Measurements from ENCODE around the gene AGBL5. TPM values are rescaled to one million over a fixed set of nuclear protein-coding genes. Genes with fewer than 3 reads are reported as not detected.
A peak's percentile ranks its signal among the peaks of the same experiment; 100 is the strongest.

AGBL5 gene
- total RNA-seq, 1 experiment from 2014 or later = 55.4 TPM

DNA sequence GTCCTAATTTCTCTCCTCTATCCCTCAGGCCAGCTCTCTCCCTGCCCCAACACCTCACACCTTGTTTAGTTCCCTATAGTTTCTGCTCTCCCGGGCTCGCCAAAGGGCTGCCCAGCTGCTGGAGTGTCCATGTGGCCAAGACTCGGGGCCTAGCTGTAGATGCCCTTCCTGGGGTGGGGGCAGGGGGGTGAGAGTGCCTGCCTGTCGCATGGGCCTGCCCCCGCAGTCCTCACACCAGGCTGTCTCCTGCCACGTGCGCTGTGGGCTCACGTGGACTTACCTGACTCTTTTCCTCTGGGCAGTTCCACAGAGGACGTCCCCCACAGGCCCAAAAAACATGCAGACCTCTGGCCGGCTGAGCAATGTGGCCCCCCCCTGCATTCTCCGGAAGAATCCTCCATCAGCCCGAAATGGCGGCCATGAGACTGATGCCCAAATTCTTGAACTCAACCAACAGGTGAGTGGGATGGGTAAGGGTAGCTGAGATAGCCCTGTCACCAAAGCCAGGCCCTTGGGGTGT lies 26.1 kb upstream of the AGBL5 start:
- H3K27ac ChIP-seq (ENCODE audit: insufficient read length, low read depth, low read length) = no peak overlapping the region
- H3K9ac ChIP-seq (ENCODE audit: extremely low read depth, insufficient read length, low read length) = no peak overlapping the region
- no peak overlapping the region for H2BK15ac ChIP-seq (ENCODE audit: low read depth, low read length)
- H3K4me1 ChIP-seq (ENCODE audit: insufficient read depth, low read length) = no peaks in the 10 kb centered on the region
- no peak overlapping the region for H4K91ac ChIP-seq (ENCODE audit: insufficient read length, low read depth, low read length)
- no peak overlapping the region for H2BK12ac ChIP-seq (ENCODE audit: insufficient read length, low read depth, low read length)
- no peak overlapping the region for H2AFZ ChIP-seq (ENCODE audit: low read length)
- no peak overlapping the region for H4K5ac ChIP-seq (ENCODE audit: insufficient read length, low read depth, low read length)
- no peak overlapping the region for H2BK5ac ChIP-seq (ENCODE audit: insufficient read length, low read length)
- no peak overlapping the region for H3T11ph ChIP-seq (ENCODE audit: low read length)
- H3K23me2 ChIP-seq (ENCODE audit: insufficient read length, low read depth, low read length, poor library complexity, severe bottlenecking) = no peaks in the 10 kb centered on the region
- DNase-seq = no peak
- Mint-ChIP-seq H3K4me3 (no peak overlapping the region), H3K36me3 (ENCODE audit: insufficient read depth in 1 of 3, low read depth in 3 of 3) (peaks cover 3 to 19% (median 9%) of the 10 kb centered on the region in 3 experiments), H3K27me3 (ENCODE audit: low read depth) (no peaks in the 10 kb centered on the region; the same call in 1 of the 2 replicates), H3K9me3 (no peaks in the 10 kb centered on the region; a peak in 1 of 5 replicates), H3K4me1 (peaks cover 5 to 16% of the 10 kb centered on the region in 2 experiments), H3K27ac (peak overlapping the region in 1 of 3 experiments; percentile 60; a peak in 2 of 7 replicates)
- H2BK20ac ChIP-seq (ENCODE audit: low read depth, low read length, poor library complexity, severe bottlenecking) = no peak overlapping the region
- H3K79me2 ChIP-seq (ENCODE audit: insufficient read depth, low read length) = no peaks in the 10 kb centered on the region
- no peak overlapping the region for H4K8ac ChIP-seq (replicated peaks; ENCODE audit: insufficient read length, low read depth, low read length)
- TF ChIP-seq CTCF (conservative IDR thresholded peaks at IDR 0.05) = no peak; the same call in 2 of the 3 replicates
- H3K9me3 ChIP-seq (ENCODE audit: control insufficient read depth, low read depth, low read length) = no peaks in the 10 kb centered on the region
- H3K18ac ChIP-seq (ENCODE audit: insufficient read length, low read depth, low read length) = no peak overlapping the region
- no peak overlapping the region for H3K23ac ChIP-seq (ENCODE audit: insufficient read length, low read depth, low read length)
- H3K4me2 ChIP-seq (ENCODE audit: insufficient read depth, insufficient read length, low read length) = no peak overlapping the region
- no peaks in the 10 kb centered on the region for H4K20me1 ChIP-seq (ENCODE audit: control insufficient read depth, insufficient read depth, insufficient read length)
- no peak overlapping the region for H3K56ac ChIP-seq (ENCODE audit: insufficient read length, low read depth, low read length)
- WGBS (ENCODE audit: extremely low coverage, insufficient read length, low lambda C conversion rate) = no CpG with 5 or more reads among the region's 13 CpGs
- H3K79me1 ChIP-seq (ENCODE audit: insufficient read depth, low read depth, low read length, poor library complexity, severe bottlenecking) = no peaks in the 10 kb centered on the region
- no peak overlapping the region for H2BK120ac ChIP-seq (ENCODE audit: low read depth, low read length, poor library complexity, severe bottlenecking)
- H3K14ac ChIP-seq (ENCODE audit: insufficient read depth, low read length) = no peak overlapping the region
- H2AK5ac ChIP-seq (ENCODE audit: insufficient read length, low read length) = no peak overlapping the region
- H3K27me3 ChIP-seq (ENCODE audit: insufficient read depth, low read length) = no peaks in the 10 kb centered on the region
- no peak overlapping the region for H3K4ac ChIP-seq (ENCODE audit: low read depth, low read length)
